GM12878 (cell line): Measurements from ENCODE around the gene LY6G6D. TPM values are rescaled to one million over a fixed set of nuclear protein-coding genes. Genes with fewer than 3 reads are reported as not detected.

Experiments
- ATAC-seq: fragments of 200-7000 bp; cut with Tn5 transposase; 3 replicates; pipeline ENCODE4 v1.9.1; 2020; ENCODE audit warnings: mild to moderate bottlenecking, moderate library complexity
- BruUV-seq: library from RNA; stranded (reverse); fragments of 400-500 nt; replicated peaks from 2 replicates; lab custom pipeline; 2021; lab: Mats Ljungman, UMichigan
- CTCF ChIA-PET: fragments of 300-600 bp; sonication (Branson Sonifier 250); formaldehyde crosslinking; extraction: SDS; loops from one replicate; lab custom pipeline; 2021; ENCODE audit warnings: inconsistent platforms; lab: Yijun Ruan, JAX
- POLR2A ChIA-PET: fragments of 350-600 bp; formaldehyde crosslinking; extraction: SDS; loops from one replicate; lab custom pipeline; 2021; ENCODE audit warnings: inconsistent platforms; lab: Charles Lee
- RAD21 ChIA-PET: fragments of 300-600 bp; sonication (Branson Sonifier 250); formaldehyde crosslinking; loops from one replicate; lab custom pipeline; 2023; ENCODE audit warnings: antibody characterized with exemption; ENCODE audit not compliant: unreplicated experiment; lab: Charles Lee
- SMC1A ChIA-PET: fragments of 300-600 bp; sonication (Branson Sonifier 250); formaldehyde crosslinking; loops from one replicate; lab custom pipeline; 2023; ENCODE audit not compliant: unreplicated experiment, uncharacterized antibody; lab: Charles Lee
- DNase-seq: peaks from one replicate; pipeline ENCODE4 v3.0.0-alpha.2; 2011; ENCODE audit warnings: low read depth, low spot score
- FAIRE-seq: peaks from 3 replicates; lab custom pipeline; 2011; peaks lifted over from hg19 to GRCh38; lab: Jason Lieb, UNC
- H2AFZ ChIP-seq: 2 replicates; pipeline ENCODE4 v1.6.0; 2011; ENCODE audit warnings: low read depth, low read length, control low read depth; ENCODE audit not compliant: control insufficient read depth
- H3K27ac ChIP-seq: 2 replicates; pipeline ENCODE4 v1.5.1; 2011; ENCODE audit warnings: control low read depth; ENCODE audit not compliant: control insufficient read depth, insufficient read depth
- H3K27me3 ChIP-seq, 2 experiments: replicated peaks in 1 of 2; 2 replicates each; pipeline versions ENCODE4 v1.6.0 to v1.6.1; 2011; ENCODE audit warnings: low read length in 1 of 2; ENCODE audit not compliant: control insufficient read depth in 2 of 2, insufficient read depth in 2 of 2
- H3K36me3 ChIP-seq, 2 experiments: 2 replicates each; pipeline ENCODE4 v1.5.1; 2011; ENCODE audit warnings: low read length in 1 of 2; ENCODE audit not compliant: control insufficient read depth in 2 of 2, insufficient read depth in 2 of 2
- H3K4me1 ChIP-seq: 2 replicates; pipeline ENCODE4 v1.6.1; 2011; ENCODE audit warnings: mild to moderate bottlenecking, low read length, moderate library complexity, mixed read lengths; ENCODE audit not compliant: control insufficient read depth, insufficient read depth
- H3K4me2 ChIP-seq: 2 replicates; pipeline ENCODE4 v1.6.0; 2011; ENCODE audit warnings: control low read depth; ENCODE audit not compliant: control insufficient read depth, insufficient read depth
- H3K4me3 ChIP-seq: fragments of 200-600 bp; sonication (generic); 2 replicates; pipeline ENCODE4 v1.5.1; 2016
- H3K79me2 ChIP-seq: 2 replicates; pipeline ENCODE4 v1.6.0; 2011; ENCODE audit warnings: low read length; ENCODE audit not compliant: control insufficient read depth, insufficient read depth
- H3K9ac ChIP-seq: 2 replicates; pipeline ENCODE4 v1.8.0; 2011; ENCODE audit warnings: low read length, control low read depth, mixed read lengths; ENCODE audit not compliant: control insufficient read depth, insufficient read depth
- H3K9me3 ChIP-seq: replicated peaks from 3 replicates; pipeline ENCODE4 v1.5.1; 2011; ENCODE audit warnings: mild to moderate bottlenecking, low read length; ENCODE audit not compliant: control insufficient read depth, insufficient read depth
- H4K20me1 ChIP-seq: 2 replicates; pipeline ENCODE4 v1.6.0; 2011; ENCODE audit not compliant: control insufficient read depth, insufficient read depth
- BRCA1 ChIP-seq: IDR thresholded peaks from 2 replicates; pipeline ENCODE4 v1.6.1; 2011; ENCODE audit warnings: low read depth, low read length, improper control_type of control experiment
- EGR1 ChIP-seq, 2 experiments: IDR thresholded peaks; 1 replicate in 1 of 2; 2 replicates in 1 of 2; pipeline ENCODE4 v1.6.1; 2011 to 2012; ENCODE audit warnings: low read depth in 2 of 2, low read length in 2 of 2, borderline replicate concordance in 1 of 2, mild to moderate bottlenecking in 1 of 2, moderate library complexity in 1 of 2
- JUNB ChIP-seq: IDR thresholded peaks from 2 replicates; pipeline ENCODE4 v1.6.1; 2016; ENCODE audit warnings: antibody characterized with exemption, mild to moderate bottlenecking
- MTA2 ChIP-seq: fragments of 450-650 bp; IDR thresholded peaks from 2 replicates; pipeline ENCODE4 v1.6.1; 2016; ENCODE audit warnings: low read depth, mild to moderate bottlenecking, moderate library complexity
- MYC ChIP-seq: IDR thresholded peaks from 2 replicates; pipeline ENCODE4 v1.6.1; 2011; ENCODE audit warnings: mild to moderate bottlenecking, low read length, moderate library complexity, inconsistent platforms; ENCODE audit not compliant: insufficient read depth, insufficient replicate concordance, insufficient read length, severe bottlenecking
- REST ChIP-seq: IDR thresholded peaks from 2 replicates; pipeline ENCODE4 v1.6.1; 2012; ENCODE audit warnings: mild to moderate bottlenecking, low read depth, low read length
- SMAD5 ChIP-seq: IDR thresholded peaks from 2 replicates; pipeline ENCODE4 v1.6.1; 2016; ENCODE audit warnings: antibody characterized with exemption, low read depth
- SMARCA5 ChIP-seq: fragments of 450-650 bp; IDR thresholded peaks from 2 replicates; pipeline ENCODE4 v1.6.1; 2017; ENCODE audit warnings: mild to moderate bottlenecking
- STAT1 ChIP-seq: fragments of 450-650 bp; conservative IDR thresholded peaks from 2 replicates; pipeline ENCODE4 v1.6.1; 2014; ENCODE audit warnings: antibody characterized with exemption, mild to moderate bottlenecking
- STAT3 ChIP-seq: IDR thresholded peaks from 2 replicates; pipeline ENCODE4 v1.6.1; 2011; ENCODE audit warnings: low read depth, low read length, improper control_type of control experiment
- ZNF384 ChIP-seq: IDR thresholded peaks from 2 replicates; pipeline ENCODE4 v1.6.1; 2012; ENCODE audit warnings: low read depth, mild to moderate bottlenecking, low read length, improper control_type of control experiment, borderline replicate concordance
- WGBS: methylation state at CpG from one replicate; pipeline ENCODE4 v1.1.6; 2016; ENCODE audit warnings: low lambda C conversion rate; ENCODE audit not compliant: insufficient replicate concordance, insufficient coverage; ENCODE audit errors: missing lambda C conversion rate; 5-methylcytosine and 5-hydroxymethylcytosine counted together
- in situ Hi-C: fragments of 300-500 bp; cut with MboI; formaldehyde crosslinking; loops from 9 replicates; pipeline ENCODE4 v1.14.3; 2018; ENCODE audit warnings: mixed read lengths
- intact Hi-C: fragments of 100-400 bp; cut with micrococcal nuclease; formaldehyde crosslinking; loops from one replicate; pipeline ENCODE4 v1.14.2; 2022; ENCODE audit not compliant: unreplicated experiment
- polyA plus RNA-seq, 11 experiments: library from polyadenylated mRNA; depleted of rRNA in 4 of 11; unstranded in 6 of 11; stranded (reverse) in 5 of 11; fragments of >200 nt; fragmentation: Nextera tagmentation in 4 of 11; fragmentation: Illumina TruSeq in 1 of 11; extraction: Ambion mirVana in 4 of 11; extraction: Trizol in 1 of 11; gene quantifications; 1 replicate in 1 of 11; 2 replicates in 10 of 11; pipeline versions ENCODE4 v1.2.1 to v1.2.3, GENCODE V29; 2011 to 2016; ENCODE audit warnings: inconsistent platforms in 2 of 11, missing spikeins in 2 of 11, low read depth in 1 of 11
- total RNA-seq, 4 experiments: library from RNA; depleted of rRNA in 3 of 4; stranded (reverse); fragments of >200 nt in 3 of 4; fragmentation: Illumina TruSeq in 1 of 4; extraction: Trizol in 1 of 4; gene quantifications; 2 replicates each; pipeline versions ENCODE4 v1.2.1 to v1.2.3, GENCODE V29; 2013 to 2021
- TF ChIP-seq, protein P1 (sequence below): fragments of 450-650 bp; IDR thresholded peaks from 2 replicates; pipeline ENCODE4 v1.6.1; 2017; ENCODE audit warnings: mild to moderate bottlenecking, moderate library complexity
- TF ChIP-seq, protein P2 (sequence below): fragments of 450-650 bp; IDR thresholded peaks from 2 replicates; pipeline ENCODE4 v1.6.1; 2016; ENCODE audit warnings: mild to moderate bottlenecking
- TF ChIP-seq, protein P3 (sequence below): IDR thresholded peaks from 2 replicates; pipeline ENCODE4 v1.6.1; 2012; ENCODE audit warnings: low read length, inconsistent platforms

LY6G6D gene
- total and polyA plus RNA-seq, 10 of the 15 experiments (the other 5 are each of a cell fraction or from before 2014, with no cell fraction given): not detected

DNA sequence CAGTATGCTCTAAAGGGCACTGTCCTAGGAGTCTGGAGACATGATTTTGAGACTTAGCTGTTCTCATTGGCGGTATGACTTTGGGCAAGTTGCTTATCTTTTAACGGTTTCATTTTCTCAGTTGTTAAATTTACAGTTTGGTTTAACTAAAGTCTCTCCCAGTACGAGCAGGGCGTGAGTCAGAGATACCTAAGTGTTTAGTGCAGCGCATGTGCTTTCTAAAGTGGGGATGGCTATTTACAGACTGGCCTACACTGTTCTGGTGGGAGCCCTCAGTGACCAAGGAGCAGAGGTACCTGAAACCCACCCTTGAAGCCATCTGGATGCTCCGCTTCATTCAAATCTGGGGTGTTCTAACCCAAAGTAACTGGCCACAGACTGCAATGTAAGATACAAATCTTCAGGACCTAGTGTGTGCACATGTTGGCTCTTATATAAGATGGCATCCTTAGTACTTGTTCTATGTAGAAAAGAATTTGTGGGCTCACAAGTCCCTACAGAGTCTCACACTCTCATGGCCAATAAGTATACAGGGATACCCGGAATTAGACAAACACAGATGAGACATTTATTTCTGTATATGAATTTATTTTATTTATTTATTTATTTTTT lies 35.4 kb downstream of the LY6G6D start:
- peaks cover 0 to 7% of the 10 kb centered on the region in 2 experiments; a peak in 1 of 4 replicates for H3K36me3 ChIP-seq
- ChIA-PET POLR2A (no interaction called here), SMC1A (interaction anchor here (1.3 kb wide), 1 partner anchor 19 kb away, joined by 4 read pairs; no protein-coding TSS in a partner anchor), RAD21 (no interaction called here), CTCF (no interaction called here)
- in situ Hi-C loops: no loop called here
- H3K27me3 ChIP-seq: no peaks in the 10 kb centered on the region
- no TSS peak for BruUV-seq
- FAIRE-seq: no peak
- no peak for DNase-seq
- no peak overlapping the region for H2AFZ ChIP-seq
- ATAC-seq: no peak
- H3K4me1 ChIP-seq: no peaks in the 10 kb centered on the region
- 87% methylated on average over 7 of the region's 7 CpGs for WGBS
- no peak overlapping the region for H3K27ac ChIP-seq
- H3K79me2 ChIP-seq: no peaks in the 10 kb centered on the region
- no peak overlapping the region for H3K4me3 ChIP-seq
- intact Hi-C loops: no loop called here
- no peak overlapping the region for H3K4me2 ChIP-seq
- no peak overlapping the region for H3K9ac ChIP-seq
- H4K20me1 ChIP-seq: no peaks in the 10 kb centered on the region
- H3K9me3 ChIP-seq: no peaks in the 10 kb centered on the region
- TF ChIP-seq STAT3: no peak
- TF ChIP-seq SMARCA5: no peak
- TF ChIP-seq BRCA1: no peak
- TF ChIP-seq REST: no peak
- TF ChIP-seq, protein P1, sequence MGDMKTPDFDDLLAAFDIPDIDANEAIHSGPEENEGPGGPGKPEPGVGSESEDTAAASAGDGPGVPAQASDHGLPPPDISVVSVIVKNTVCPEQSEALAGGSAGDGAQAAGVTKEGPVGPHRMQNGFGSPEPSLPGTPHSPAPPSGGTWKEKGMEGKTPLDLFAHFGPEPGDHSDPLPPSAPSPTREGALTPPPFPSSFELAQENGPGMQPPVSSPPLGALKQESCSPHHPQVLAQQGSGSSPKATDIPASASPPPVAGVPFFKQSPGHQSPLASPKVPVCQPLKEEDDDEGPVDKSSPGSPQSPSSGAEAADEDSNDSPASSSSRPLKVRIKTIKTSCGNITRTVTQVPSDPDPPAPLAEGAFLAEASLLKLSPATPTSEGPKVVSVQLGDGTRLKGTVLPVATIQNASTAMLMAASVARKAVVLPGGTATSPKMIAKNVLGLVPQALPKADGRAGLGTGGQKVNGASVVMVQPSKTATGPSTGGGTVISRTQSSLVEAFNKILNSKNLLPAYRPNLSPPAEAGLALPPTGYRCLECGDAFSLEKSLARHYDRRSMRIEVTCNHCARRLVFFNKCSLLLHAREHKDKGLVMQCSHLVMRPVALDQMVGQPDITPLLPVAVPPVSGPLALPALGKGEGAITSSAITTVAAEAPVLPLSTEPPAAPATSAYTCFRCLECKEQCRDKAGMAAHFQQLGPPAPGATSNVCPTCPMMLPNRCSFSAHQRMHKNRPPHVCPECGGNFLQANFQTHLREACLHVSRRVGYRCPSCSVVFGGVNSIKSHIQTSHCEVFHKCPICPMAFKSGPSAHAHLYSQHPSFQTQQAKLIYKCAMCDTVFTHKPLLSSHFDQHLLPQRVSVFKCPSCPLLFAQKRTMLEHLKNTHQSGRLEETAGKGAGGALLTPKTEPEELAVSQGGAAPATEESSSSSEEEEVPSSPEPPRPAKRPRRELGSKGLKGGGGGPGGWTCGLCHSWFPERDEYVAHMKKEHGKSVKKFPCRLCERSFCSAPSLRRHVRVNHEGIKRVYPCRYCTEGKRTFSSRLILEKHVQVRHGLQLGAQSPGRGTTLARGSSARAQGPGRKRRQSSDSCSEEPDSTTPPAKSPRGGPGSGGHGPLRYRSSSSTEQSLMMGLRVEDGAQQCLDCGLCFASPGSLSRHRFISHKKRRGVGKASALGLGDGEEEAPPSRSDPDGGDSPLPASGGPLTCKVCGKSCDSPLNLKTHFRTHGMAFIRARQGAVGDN: no peak
- TF ChIP-seq, protein P2, sequence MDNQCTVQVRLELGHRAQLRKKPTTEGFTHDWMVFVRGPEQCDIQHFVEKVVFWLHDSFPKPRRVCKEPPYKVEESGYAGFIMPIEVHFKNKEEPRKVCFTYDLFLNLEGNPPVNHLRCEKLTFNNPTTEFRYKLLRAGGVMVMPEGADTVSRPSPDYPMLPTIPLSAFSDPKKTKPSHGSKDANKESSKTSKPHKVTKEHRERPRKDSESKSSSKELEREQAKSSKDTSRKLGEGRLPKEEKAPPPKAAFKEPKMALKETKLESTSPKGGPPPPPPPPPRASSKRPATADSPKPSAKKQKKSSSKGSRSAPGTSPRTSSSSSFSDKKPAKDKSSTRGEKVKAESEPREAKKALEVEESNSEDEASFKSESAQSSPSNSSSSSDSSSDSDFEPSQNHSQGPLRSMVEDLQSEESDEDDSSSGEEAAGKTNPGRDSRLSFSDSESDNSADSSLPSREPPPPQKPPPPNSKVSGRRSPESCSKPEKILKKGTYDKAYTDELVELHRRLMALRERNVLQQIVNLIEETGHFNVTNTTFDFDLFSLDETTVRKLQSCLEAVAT: no peak
- TF ChIP-seq, protein P3, sequence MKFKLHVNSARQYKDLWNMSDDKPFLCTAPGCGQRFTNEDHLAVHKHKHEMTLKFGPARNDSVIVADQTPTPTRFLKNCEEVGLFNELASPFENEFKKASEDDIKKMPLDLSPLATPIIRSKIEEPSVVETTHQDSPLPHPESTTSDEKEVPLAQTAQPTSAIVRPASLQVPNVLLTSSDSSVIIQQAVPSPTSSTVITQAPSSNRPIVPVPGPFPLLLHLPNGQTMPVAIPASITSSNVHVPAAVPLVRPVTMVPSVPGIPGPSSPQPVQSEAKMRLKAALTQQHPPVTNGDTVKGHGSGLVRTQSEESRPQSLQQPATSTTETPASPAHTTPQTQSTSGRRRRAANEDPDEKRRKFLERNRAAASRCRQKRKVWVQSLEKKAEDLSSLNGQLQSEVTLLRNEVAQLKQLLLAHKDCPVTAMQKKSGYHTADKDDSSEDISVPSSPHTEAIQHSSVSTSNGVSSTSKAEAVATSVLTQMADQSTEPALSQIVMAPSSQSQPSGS: no peak
- TF ChIP-seq STAT1: no peak
- TF ChIP-seq SMAD5: no peak
- TF ChIP-seq ZNF384: no peak
- TF ChIP-seq MTA2: no peak
- TF ChIP-seq JUNB: no peak
- no peak for TF ChIP-seq EGR1 (IDR thresholded peaks at IDR 0.05; ENCODE audit: borderline replicate concordance in 1 of 2, low read depth in 2 of 2, low read length in 2 of 2)
- TF ChIP-seq MYC: no peak
